IMR-90 (cell line): ENCODE results near the gene RAB40C.

Experiments
- CEBPB ChIP-seq: IDR thresholded peaks from 2 replicates; pipeline ENCODE4 v1.6.1; 2012; ENCODE audit warnings: low read depth, low read length, improper control_type of control experiment
- CHD1 ChIP-seq: IDR thresholded peaks from 2 replicates; pipeline ENCODE4 v1.6.1; 2012; ENCODE audit warnings: low read depth, low read length, improper control_type of control experiment
- FOS ChIP-seq: fragments of 150-350 bp; IDR thresholded peaks from 2 replicates; pipeline ENCODE4 v1.6.1; 2016; ENCODE audit warnings: low read depth, low read length
- MAFK ChIP-seq: IDR thresholded peaks from 2 replicates; pipeline ENCODE4 v1.6.1; 2012; ENCODE audit warnings: low read depth, low read length, improper control_type of control experiment
- MXI1 ChIP-seq: IDR thresholded peaks from 2 replicates; pipeline ENCODE4 v1.6.1; 2012; ENCODE audit warnings: low read depth, mild to moderate bottlenecking, low read length, moderate library complexity, borderline replicate concordance
- POLR2A ChIP-seq: IDR thresholded peaks from 2 replicates; pipeline ENCODE4 v1.6.1; 2012; ENCODE audit warnings: mild to moderate bottlenecking, low read depth, low read length
- RFX5 ChIP-seq: IDR thresholded peaks from 2 replicates; pipeline ENCODE4 v1.8.0; 2012; ENCODE audit warnings: low read depth, mild to moderate bottlenecking, low read length, moderate library complexity
- SMC3 ChIP-seq: fragments of 150-350 bp; IDR thresholded peaks from 2 replicates; pipeline ENCODE4 v1.6.1; 2016; ENCODE audit warnings: low read depth, mild to moderate bottlenecking, antibody characterized with exemption, low read length, moderate library complexity
- TF ChIP-seq, protein P1 (sequence below): conservative IDR thresholded peaks from 2 replicates; pipeline ENCODE4 v1.5.1; 2012; ENCODE audit warnings: mild to moderate bottlenecking, low read depth, low read length, improper control_type of control experiment
- TF ChIP-seq, protein P2 (sequence below): fragments of 150-350 bp; IDR thresholded peaks from 2 replicates; pipeline ENCODE4 v1.6.1; 2017; ENCODE audit warnings: mild to moderate bottlenecking, antibody characterized with exemption, low read length, low read depth

DNA sequence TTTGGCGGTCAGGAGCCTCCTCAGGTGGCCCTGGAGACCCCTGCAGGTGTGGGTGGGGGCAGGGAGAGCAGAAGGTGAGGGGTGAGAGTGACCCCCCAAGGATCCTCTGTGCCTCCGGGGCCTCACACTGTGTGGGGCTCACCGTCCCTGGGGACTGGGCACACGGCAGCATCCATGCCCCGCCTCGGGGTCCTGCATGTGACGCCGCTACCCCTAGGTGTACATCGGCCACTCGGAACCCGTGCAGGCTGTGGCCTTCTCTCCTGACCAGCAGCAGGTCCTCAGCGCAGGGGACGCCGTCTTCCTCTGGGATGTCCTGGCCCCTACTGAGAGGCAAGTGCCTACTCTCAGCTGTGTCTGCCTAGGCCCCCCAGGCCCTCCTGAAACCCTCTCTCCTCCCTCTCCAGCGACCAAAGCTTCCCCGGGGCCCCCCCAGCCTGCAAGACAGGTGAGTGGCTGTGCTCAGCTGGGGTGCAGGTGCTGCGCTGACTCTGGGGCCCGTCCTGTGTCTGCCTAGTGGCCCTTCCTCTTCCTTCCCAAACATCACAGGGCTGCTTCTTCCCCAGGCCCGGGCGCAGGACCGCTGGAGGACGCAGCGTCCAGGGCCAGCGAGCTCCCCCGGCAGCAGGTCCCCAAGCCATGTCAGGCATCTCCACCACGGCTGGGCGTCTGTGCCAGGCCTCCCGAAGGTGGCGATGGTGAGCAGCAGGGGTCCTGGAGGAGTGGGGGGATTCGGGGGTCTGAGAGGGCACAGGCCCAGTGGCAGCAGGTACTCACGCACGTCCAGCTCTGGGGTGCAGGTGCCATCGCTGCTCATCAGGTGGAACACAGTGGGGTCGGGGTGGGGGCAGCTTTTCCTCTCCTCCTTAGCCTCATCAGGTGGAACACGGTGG lies 69.1 kb downstream of the RAB40C start:
- TF ChIP-seq MAFK (no peak), RFX5 (no peak), POLR2A (no peak), CEBPB (no peak), MXI1 (no peak), CHD1 (no peak), FOS (no peak), SMC3 (no peak)
- TF ChIP-seq, protein P1, sequence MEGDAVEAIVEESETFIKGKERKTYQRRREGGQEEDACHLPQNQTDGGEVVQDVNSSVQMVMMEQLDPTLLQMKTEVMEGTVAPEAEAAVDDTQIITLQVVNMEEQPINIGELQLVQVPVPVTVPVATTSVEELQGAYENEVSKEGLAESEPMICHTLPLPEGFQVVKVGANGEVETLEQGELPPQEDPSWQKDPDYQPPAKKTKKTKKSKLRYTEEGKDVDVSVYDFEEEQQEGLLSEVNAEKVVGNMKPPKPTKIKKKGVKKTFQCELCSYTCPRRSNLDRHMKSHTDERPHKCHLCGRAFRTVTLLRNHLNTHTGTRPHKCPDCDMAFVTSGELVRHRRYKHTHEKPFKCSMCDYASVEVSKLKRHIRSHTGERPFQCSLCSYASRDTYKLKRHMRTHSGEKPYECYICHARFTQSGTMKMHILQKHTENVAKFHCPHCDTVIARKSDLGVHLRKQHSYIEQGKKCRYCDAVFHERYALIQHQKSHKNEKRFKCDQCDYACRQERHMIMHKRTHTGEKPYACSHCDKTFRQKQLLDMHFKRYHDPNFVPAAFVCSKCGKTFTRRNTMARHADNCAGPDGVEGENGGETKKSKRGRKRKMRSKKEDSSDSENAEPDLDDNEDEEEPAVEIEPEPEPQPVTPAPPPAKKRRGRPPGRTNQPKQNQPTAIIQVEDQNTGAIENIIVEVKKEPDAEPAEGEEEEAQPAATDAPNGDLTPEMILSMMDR = no peak
- TF ChIP-seq, protein P2, sequence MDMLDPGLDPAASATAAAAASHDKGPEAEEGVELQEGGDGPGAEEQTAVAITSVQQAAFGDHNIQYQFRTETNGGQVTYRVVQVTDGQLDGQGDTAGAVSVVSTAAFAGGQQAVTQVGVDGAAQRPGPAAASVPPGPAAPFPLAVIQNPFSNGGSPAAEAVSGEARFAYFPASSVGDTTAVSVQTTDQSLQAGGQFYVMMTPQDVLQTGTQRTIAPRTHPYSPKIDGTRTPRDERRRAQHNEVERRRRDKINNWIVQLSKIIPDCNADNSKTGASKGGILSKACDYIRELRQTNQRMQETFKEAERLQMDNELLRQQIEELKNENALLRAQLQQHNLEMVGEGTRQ = no peak
